Measurements from ENCODE around the gene IFRD1.
"Not testable (repeated sequence)": the region's sequence is repeated elsewhere in the genome, so short reads cannot be mapped to it uniquely, and the experiment has no call there.

Gene IFRD1

DNA sequence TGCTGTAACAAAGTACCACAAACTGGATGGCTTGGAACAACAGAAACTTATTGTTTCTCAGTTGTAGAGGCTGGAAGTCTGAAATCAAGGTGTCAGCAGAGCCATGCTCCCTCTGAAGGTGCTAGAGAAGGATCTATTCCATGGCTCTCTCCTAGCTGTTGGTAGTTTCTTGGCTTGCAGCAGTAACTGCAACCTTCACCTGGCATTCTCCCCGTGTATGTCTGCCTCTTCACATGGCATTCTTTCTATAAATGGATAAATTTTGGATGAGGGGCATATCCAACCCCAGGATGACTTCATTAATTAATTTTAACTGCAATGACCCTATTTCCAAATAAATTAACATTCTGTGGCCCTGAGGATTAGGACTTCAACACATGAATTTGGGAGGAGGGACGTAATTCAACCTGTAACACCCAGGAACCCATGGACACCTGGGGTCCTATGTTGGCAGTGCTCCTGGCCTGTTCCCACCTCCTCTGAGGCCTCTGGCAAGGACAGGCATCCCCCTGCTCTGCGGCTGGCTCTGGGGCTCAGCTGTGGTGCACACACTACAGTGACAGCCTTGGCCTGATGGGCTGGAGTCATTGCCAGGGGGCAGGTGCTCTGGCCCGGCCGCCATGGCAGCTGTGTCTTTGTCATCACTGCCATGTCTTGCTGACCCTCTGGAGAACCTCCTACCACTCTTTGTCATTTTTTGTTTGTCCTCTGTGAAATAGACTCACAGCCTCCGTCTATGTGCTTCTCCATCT, 61.4 kb downstream of the IFRD1 start:
- DNase-seq (ENCODE audit: low read depth, low spot score) = no peak

GRCh38 chr7:112512451-112513210, 62.4 kb downstream of the IFRD1 start:
- DNase-seq (ENCODE audit: low read depth, low spot score) = no peak
- no peak overlapping the region for H3K27ac ChIP-seq

More for the DNA sequence above, 61.4 kb downstream of the IFRD1 start:
- no peak overlapping the region for H3K27ac ChIP-seq

DNA sequence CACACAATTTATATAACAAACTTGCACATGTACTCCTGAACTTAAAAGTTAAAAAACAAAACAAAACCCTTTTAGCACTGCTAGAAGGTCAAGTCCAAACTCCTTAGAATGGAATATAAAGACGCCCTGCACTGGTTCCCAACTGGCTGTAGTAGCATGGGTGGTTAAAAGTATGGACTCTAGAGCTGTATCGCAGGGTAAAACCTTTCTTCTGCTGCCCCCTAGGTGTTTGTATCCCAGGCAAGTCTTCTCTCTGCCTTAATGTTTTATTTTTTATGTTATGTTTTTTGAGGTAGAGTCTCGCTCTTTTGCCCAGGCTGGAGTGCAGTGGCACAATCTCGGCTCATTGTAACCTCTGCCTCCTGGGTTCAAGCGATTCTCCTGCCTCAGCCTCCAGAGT, 65.7 kb downstream of the IFRD1 start:
- H3K27ac ChIP-seq = no peak overlapping the region
- DNase-seq (ENCODE audit: low read depth, low spot score) = no peak

GRCh38 chr7:112516418-112516817, 66.2 kb downstream of the IFRD1 start:
- H3K27ac ChIP-seq; DNase-seq (ENCODE audit: low read depth, low spot score): not testable (repeated sequence)

DNA sequence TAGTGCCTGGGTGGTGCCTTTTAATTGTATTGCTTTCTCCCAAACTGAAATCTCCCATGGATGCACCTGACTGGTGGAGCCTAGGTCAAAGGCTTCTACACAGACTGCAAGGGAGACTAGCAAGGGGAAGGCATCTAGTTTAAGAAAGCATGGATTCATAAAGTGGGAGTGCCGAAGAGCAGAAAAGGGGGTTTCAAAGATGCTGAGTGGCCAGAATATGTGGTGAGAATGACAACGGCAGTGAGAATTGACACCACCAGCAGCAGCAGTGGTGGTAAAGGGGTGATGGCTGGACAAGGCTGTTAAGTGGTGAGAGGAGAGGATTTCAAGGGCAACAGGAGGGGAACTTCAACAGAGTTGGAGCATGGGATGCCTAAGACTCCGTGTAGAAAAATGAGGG, 67.2 kb downstream of the IFRD1 start:
- no peak for DNase-seq (ENCODE audit: low read depth, low spot score)
- no peak overlapping the region for H3K27ac ChIP-seq

GRCh38 chr7:112520787-112521186, 70.5 kb downstream of the IFRD1 start:
- H3K27ac ChIP-seq = no peak overlapping the region
- DNase-seq (ENCODE audit: low read depth, low spot score) = no peak

- H3K27ac ChIP-seq = no peak overlapping the region
- DNase-seq (ENCODE audit: low read depth, low spot score) = no peak
Measured at GRCh38 chr7:112521942-112522341, 71.7 kb downstream of the IFRD1 start.

DNA sequence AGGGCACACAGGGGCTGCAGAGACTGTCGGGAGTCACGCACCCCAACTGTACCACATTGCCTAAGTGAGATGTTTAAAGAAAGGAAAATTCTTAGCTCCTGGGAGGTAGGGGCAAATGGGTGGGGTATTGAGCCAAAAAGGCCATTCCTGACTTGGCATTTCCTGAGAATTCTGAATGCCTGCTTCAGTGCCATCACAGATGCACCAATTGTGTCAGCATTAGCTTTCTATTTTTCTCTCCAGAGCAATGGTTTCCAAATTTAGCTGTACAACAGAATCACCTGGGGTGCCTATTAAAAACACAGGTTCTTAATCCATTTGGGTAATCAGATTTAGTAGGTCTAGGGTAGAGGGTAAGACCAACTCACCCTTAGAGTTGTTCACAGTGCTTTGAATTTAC, 73.6 kb downstream of the IFRD1 start:
- no peak for DNase-seq (ENCODE audit: low read depth, low spot score)
- H3K27ac ChIP-seq = no peak overlapping the region

Measured in epithelial cell of prostate (primary cell).